Left renal cortex interstitium (tissue), 4 donors: ENCODE results near the gene KIF17. TPM values are rescaled to one million over a fixed set of nuclear protein-coding genes. Genes with fewer than 3 reads are reported as not detected.
"Not testable (repeated sequence)": the region's sequence is repeated elsewhere in the genome, so short reads cannot be mapped to it uniquely, and the experiment has no call there.

Source experiments
- DNase-seq, 4 donors: peaks; one replicate each; pipeline ENCODE4 v3.0.0-alpha.2; 2013; ENCODE audit warnings: low read depth in 4 of 4, low spot score in 2 of 4, missing footprints in 1 of 4
- polyA plus RNA-seq, 4 donors: library from polyadenylated mRNA; unstranded; fragments of 120-200 nt; gene quantifications; one replicate each; pipeline ENCODE4 v1.2.1, GENCODE V29; 2013; ENCODE audit not compliant: insufficient read length in 4 of 4

Gene KIF17
- polyA plus RNA-seq, 4 donors: 3.7 to 7.1 (median 4.7) TPM

DNA sequence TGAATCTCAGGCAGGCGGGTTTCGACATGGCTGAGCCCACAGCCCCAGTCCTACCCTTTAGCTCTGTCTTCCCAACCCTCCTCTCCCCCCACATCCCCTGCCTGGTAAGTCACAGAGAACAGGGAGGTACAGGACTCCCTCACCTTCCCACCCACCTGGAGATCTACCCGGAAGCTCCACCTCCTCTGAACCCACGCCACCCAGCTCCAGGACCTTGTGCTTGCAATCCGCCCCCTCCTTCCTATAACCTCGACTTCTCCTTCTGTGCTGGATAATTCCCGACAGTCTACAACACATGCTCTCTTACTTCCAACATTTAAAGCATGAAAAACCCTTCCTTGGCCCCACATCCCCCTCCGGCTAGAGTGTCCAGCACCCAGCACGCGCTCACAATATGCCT is 22.3 kb downstream of the KIF17 start:
- DNase-seq: no peak

DNA sequence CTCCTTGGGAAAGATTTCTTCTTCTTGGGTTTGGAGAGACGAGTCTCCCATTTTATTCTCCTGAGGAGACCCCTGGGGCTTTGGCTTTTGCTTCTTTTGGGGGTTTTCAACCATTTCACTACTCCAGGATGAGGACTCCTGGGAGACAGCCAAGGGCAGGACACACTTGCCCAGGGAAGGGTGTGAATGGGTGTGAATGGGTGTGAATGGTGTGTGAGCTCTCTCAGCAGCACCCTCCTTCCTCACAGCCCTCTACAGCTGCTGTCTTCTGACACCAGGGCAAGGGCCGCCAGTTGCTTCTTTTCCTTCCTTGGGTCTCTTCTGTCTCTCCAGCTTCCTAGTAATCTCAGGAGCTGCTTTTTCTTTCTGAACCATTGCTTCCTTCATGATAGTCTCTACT is 24.2 kb downstream of the KIF17 start:
- DNase-seq: no peak

DNA sequence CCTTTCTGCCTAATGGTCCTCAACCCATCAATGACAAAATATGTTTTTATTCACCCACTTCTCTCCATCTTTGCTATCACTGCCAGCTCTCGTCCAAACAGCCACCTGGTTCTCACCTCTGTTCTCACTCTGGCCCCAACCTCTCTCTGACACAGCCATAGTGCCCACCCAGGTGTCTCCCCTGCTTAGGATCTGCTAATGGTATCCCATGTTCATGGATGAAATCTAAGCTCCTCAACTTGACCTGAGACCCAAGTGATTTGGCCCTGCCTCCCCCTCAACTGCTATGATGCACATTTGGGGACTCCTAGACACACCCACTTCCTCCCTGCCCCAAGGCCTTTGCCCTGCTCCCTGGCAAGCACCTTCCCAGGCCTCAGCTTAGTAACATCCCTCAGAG is 25.9 kb downstream of the KIF17 start:
- no peak for DNase-seq

DNA sequence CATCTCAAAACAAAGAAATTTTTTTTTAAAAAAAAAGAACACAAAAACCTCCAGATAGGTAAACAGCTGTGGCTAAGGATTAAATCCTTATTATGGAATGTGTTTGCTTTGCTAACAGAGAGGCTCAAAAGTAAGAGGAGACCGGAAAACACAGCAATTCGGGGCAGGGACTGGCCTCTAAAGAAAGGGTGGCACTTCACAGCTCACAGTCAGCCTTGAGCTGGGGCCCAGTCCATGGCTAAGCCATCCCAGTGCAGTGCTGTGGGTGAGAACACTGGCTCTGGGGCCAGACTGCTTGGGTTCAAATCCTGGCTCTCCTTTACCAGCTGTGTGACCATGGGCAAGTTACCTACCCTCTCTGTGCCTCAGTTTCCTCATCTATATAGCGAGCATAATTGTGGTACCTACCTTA is 28.2 kb downstream of the KIF17 start:
- DNase-seq: no peak

DNA sequence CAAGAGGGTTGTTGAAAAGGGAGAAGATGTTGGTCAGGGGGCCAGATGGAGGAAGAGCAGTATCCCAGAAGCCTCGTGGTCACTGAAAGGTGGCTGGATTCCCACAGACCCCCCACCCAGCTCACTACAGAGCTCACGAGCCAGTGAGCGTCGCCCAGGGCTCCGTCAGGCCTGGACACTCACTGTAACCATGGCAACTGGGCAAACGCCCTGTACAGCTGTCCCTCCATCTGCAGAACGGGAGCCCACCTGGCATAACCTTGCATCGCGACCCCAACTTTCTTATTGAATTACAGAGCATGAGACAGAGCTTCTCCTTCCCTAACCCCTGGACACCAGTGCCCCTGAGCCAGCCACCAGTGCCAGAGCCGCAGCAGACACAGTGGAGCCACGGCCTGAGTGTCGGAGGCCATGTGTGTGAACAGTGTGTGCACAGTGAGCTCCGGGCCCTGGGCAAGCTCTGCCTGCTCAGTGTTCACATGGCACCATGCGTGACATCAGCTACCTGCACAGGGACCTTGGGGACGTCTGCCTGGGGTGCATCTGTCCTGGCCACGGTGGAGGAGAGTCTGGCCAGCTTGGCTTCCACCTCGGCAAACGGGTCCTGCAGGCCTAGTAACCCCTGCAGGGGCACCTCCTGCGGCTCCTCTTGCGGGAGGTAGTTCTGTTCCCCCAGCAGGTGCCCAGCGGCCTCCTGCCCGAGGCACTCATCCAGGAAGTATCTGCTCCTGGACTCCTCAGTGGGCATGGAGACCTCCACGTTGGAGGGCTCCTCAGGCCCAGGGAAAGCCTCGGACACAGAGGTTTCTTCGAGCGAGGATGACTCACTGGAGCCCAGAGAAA is 30.7 kb downstream of the KIF17 start:
- DNase-seq: no peak

DNA sequence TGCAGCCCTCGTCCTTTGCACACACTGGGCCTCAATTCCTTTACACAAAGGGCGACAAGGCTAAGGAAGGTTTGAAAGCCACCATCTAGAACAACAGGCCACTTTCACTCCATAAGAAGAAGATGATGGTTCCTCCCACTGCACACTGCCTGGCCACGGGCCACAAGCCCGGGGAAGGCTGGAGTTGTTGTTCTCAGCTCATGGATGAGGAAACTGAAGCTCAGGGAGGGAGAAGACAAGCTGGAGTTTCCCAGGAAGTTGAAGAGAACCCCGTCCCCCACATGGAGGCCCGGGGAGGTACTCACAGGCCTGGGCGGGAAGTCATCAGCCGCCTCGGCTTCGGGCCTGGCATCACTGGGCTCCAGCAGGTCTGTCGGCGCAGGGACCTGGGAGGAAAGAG is 32.1 kb downstream of the KIF17 start:
- DNase-seq: no peak

DNA sequence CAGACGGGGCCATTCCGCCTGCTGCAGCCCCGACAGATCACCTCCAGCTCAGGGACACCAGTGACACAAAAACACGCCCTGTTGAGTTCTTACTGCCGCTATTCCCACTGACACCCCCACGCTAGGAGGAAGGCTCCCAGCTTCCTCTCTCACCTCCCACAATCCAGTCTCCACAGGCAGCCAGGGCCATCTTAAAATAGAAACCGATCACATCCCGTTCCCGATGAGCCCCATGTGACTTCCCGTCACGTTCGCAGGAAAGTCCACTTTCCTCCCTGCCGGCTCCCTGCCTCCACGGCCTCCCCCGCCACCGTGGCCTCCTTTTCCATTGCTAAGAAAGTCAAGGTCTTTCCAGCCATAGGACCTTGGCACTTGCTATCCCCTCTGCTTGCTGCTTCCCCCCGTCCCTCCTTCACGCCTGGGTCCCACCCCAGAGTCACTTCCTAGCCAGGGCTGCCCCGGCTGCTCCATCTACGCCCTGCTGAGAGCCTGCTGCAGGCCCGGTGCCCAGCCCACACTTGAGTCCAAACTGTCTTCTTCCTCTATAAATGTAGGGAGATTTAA is 32.6 kb downstream of the KIF17 start:
- DNase-seq: no peak

DNA sequence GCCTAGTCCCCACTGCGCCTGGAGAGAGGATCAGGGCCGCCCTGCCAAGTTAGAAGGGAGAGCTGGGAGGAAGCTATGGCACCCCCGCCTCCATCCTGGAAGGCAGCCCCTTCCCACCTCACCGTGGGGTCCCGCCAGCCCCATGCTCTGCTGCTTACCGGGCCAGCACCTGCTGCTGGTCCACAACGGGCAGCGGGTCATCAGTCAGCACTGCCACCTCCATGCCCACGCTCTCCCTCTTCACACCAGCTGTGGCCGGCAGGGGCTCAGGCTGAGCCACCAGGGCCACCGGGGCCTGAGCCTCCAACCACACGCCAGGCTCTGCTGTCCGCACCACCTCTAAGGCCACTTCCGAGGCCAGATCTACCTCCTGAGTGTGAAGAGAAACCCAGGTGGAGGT is 33.2 kb downstream of the KIF17 start:
- no peak for DNase-seq

DNA sequence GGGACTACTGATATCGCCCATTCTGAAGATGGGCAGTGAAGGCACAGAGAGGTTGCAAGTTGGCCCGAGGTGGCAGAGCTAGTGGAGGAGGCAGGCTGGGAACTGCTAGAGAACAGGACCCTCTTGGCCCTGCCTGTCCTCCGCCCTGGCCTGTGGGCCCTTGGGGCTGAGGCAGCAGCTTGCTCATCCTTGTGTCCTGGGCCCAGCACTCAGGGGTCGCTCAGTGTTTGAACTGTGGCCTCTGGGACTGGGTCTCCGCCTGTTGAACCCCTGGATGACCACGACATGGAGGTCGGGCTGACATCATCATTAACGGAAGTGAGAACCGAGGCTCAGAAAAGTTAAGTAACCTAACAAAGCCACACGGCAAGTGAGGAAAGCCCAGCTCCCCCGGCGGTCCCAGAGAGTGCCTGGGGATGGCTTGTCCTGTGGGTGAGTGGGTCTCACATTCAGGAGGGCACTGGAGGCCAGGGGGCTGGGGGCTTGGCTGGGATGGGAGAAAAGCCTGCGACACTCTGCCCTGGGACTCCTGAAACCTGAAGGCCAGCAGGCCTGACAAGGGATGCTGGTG is 33.7 kb downstream of the KIF17 start:
- no peak for DNase-seq

DNA sequence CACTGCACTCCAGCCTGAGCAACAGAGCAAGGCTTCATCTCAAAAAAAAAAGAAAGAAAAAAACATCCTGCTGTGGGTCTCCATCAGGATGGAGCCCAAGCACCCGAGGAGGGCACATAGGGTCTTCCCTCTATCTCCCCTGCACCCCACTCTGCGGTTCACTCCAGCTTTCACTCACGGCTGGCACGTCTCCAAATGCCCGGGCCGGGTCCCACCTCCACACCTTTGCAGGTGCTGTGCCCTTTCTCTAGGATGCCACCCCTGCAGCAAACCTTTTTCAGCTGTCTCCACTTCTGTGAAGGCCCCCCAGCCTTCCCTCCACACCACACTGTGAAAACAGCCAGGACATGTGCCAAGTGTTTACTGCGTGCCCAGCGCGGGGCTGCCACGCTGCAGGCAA is 34.2 kb downstream of the KIF17 start:
- no peak for DNase-seq

DNA sequence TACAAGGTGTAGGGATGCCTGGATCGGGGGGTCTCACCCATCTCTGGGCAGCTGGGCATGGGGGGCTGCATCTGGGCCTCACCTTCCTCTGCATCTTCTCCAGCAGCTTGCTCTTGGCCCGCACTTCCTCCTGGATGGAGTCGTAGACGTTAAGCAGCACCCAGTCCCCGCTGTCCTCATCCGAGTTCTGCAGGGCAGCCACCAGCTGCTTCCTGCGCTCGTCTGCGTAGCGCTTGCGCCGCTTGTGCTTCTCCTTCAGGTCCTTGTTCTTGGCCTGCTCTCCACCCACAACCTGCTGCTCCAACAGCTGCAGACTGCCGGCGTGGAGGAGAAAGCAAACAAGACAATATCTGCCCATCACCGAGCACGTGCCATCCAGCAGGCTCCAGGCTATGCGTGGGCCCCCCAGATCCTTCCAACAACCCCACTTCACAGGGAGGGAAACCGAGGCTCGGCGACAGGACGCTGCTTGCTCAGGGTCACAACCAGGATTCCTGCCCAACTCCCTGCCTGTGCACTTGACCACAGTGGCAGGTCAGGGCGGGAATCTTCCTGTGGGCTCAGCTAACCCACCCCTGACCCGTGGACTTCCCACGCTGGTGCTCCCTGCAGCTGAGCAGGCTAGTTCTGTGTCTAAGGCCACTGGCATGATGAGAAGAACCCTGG is 35.1 kb downstream of the KIF17 start:
- no peak for DNase-seq

DNA sequence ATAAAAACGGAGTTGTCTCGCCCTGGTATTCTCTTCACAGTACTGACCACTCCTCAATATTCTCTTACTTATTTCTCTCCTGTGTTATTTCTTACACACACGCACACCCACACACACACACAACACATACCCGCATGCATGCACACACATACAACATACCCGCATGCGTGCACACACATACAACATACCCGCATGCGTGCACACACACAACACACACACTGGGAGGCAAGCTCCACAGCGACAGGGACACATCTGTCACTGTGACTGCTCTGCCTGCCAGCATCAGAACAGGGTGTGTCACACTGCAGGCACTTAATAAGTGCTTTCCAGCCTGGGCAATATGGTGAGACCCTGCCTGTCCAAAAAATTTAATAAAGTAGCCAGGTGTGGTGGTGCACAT is 35.8 kb downstream of the KIF17 start:
- no peak for DNase-seq

DNA sequence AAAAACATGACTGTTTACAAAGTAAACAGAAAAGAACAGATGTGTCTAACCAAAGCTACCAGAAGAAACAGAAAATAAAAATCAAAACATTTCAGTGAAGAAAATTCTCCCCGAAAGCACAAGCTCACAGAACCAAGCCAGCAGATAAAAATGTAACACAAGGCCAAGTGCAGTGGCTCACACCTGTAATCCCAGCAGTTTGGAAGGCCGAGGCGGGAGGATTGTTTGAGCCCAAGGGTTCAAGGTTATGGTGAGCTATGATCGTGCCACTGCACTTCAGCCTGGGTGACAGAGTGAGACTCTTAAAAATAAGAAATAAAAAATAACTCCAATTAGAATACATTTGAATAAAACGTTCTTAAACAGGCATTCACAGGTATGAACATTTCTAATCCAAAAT is 37.5 kb downstream of the KIF17 start:
- DNase-seq: no peak

DNA sequence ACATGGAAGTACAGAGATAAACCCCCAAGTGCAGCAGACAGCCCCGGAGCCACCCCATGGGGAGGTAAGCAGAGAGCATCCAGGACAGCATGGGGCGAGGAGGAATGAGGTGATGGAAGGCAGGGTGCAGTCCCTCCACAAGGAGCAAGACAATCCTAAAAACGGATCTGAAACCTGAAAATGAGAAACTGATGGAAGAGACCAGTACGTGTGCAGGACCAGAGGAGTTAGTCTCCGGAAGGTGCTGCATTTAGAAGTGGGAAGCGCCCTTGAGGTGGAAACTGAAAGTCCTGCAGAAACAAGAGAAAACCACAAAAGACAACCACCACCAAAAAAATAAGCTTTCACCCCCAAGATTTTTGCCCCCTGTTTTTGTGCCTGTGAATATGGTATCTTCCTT is 39.2 kb downstream of the KIF17 start:
- DNase-seq: no peak

DNA sequence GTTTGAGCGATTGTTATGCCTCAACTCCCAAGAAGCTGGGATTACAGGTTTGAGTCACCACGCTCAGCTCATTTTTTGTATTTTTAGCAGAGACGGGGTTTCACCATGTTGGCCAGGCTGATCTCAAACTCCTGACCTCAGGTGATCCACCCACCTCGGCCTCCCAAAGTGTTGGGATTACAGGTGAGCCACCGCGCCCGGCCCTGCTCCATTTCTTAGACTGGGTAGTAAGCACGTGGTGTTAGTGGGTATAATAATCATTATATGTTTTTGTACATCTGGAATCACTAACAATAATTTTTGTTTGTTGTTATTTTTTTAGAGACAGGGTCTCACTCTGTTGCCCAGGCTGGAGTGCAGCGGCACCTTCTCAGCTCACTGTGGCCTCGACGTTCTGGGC is 44.2 kb downstream of the KIF17 start:
- not testable (repeated sequence) for DNase-seq

DNA sequence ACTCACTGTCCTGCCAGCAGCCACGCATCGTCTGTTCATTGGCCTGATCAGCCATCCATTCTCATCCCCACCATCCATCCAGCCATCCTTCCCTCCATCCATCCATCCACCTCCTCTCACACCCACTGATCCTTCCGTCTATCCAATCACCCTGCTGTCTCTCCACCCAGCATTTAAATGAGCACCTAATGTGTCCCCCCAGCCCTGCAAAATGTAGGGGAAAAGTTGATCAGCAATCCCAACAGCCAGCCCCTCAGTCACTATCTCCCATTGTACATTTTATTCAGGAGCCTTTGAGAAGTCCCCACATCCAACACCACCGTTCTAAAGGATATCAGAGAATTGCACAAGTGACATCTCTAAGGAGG is 45.6 kb downstream of the KIF17 start:
- no peak for DNase-seq

DNA sequence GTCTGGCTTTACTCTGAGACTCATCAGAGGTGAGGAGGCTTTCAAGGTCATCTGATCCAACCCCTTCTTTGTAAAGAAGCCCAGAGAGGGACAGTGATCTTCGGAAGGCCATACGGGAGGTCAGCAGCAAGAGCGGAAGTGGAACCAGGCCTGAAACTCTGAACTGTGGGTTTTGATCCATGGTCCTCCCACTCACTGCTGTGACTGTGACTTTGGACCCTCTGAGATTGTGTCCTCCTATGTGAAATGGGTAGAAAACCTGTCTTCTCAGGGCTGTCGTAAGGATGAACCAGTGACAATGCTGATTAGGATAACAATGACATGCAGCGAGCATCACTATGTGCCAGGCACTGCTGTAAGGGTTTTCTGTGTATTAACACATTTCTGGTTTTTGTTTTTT is 46.9 kb downstream of the KIF17 start:
- DNase-seq: no peak

DNA sequence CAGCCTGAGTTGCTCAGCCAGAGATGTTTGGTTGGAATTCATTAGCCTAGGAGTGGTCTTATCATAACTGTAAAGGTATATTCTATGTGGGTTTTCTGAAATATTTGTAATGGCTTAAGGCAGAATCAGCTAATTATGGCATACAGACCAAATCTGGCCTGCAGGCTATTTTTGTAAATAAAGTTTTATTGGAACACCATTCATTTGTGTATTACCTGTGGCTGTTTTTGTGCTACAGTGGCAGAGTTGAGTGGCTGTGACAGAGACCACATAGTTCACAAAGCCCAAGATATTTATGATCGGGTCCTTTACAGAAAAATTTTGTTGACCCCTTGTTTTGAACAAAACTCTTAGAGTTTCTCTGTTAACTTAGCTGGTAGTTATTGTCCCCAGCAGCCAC is 49.2 kb downstream of the KIF17 start:
- no peak for DNase-seq

DNA sequence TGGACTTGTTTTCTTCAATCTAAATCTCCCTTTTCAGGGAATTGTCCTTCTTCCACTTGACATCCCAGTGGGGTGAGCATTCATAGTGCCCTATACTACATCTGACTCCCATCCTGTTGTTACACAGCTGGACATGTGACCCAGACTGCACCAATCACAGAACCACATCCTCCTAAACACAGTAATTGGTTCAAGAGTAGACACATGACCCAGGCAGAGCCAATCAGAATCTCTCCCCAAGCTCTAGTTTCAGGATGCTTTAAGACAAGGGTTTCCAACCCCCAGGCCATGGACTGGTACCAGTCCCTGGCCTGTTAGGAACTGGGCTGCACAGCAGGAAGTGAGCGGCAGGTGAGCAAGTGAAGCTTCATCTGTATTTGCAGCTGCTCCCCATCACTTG is 51.0 kb downstream of the KIF17 start:
- DNase-seq: no peak

DNA sequence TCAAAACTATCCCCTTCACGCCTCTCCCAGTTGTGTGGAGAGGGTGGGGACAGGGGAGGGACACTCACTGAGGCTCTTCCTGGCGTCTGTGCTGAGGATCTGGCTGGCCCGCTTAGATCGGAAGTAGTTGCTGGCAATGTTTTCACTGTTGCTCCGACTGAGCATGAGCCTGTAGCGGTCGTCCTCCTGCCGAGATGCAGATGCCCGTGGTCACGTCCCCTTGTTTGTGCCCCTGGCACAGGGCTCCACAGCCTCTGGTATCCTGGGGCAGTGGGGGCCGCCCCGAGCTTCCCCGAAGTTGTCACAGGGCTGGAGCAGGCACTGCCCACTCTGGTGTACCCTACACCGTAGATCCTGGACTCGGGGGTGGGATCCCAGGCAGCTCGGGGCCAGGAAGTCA is 51.7 kb downstream of the KIF17 start:
- DNase-seq: no peak

DNA sequence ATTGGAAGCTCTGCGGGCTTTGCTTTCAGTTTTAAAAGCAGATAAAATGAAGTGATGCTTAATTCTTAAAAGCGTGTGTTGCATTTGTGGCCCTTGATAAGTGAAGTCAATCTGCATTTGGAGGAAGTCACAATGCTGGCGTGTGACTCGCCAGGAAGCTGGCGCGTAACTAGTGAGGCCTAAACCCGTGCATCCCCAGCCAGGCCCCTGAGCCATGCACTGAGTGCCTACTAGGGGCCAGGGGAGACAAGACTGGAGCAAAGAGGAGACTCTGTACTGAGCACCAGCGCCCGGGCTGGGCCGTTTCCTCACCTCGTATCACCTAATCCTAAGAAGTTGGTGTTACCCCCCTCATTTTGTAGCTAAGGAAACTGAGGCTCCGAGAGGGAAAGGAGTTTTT is 52.1 kb downstream of the KIF17 start:
- DNase-seq: no peak
